NK-92 (cell line): ENCODE data around the gene TSC22D4.
"Not testable (repeated sequence)": the region's sequence is repeated elsewhere in the genome, so short reads cannot be mapped to it uniquely, and the experiment has no call there.

ENCODE experiments used
- DNase-seq: peaks from one replicate; lab custom pipeline; 2025; ENCODE audit not compliant: unreplicated experiment; lab: John Stamatoyannopoulos, UW

TSC22D4 gene

DNA sequence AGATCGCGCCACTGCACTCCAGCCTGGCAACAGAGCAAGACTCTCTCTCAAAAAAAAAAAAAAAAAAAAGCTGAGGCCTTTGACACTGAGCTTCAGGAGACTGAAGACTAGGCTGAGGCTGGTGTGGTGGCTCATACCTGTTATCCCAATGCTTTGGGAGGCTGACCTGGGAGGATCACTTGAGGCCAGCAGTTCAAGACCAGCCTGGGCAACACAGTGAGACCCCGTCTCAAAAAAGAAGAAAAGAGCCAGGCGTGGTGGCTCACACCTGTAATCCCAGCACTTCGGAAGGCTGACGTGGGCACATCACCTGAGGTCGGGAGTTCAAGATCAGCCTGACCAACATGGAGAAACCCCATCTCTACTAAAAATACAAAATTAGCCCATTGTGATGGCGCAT, 31.7 kb downstream of the TSC22D4 start:
- not testable (repeated sequence) for DNase-seq

DNA sequence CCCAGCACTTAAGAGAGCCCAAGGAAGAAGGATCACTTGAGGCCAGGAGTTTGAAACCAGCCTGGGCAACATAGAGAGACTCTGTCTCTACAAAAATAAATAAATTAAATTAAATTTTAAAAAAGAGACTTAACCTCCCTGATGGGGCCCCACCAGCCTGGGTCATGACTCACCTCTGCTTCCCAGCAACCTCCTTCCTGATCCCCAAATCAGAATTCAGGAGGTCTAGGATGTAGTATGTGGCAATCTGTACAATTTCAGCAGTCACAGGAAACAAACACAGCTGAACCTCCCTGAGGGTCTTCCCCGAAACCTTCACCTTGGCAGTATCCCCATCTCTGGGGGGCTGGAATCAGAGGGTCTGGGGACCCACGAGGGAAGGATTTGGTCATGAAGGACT, 33.0 kb downstream of the TSC22D4 start:
- DNase-seq: no peak

DNA sequence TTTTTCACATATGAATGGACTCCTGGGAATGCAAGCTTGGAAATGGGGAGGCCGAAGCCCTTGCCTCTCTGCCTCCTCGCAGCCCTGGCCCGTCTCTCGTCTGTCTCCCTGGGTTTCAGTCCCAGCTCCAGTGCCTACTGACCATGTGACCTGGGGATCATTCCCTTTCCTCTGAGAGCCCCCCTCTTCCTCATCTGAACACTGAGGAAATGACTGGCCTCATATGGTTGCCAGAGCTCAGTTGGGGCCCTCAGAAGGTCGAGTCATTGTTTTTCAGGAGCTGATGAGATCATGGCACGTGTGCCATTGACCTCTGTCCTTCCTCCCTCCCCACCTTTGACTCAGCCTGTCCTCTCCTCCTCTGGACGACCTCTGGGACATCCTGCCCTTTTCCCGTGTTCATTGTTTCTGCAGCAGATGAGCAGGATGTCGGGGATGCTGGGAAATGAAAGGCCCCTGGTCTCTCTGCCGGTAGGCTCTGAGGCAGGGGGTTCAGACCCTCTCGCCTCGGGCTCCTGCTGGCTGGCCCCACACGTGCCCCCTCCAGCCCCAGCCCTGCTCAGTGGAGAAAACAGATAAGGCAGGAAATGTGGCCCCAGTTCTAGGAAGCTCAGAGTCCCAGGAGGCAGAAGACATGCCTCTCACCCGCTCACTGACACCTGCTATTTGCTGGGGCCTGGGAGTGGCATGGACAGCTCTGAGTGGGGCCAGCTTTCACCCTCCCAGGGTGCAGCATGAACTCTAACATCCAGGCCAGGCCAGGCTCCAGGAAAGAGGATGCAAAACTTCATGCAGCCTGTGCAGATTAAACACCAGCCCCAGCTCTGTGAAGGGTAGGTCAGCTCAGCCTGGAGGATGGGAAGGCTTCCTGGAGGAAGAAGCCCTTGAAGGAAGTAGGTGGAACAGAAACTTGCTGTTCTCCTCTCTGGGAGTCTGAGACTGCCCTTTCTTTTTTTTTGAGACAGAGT, 34.4 kb downstream of the TSC22D4 start:
- DNase-seq: no peak

DNA sequence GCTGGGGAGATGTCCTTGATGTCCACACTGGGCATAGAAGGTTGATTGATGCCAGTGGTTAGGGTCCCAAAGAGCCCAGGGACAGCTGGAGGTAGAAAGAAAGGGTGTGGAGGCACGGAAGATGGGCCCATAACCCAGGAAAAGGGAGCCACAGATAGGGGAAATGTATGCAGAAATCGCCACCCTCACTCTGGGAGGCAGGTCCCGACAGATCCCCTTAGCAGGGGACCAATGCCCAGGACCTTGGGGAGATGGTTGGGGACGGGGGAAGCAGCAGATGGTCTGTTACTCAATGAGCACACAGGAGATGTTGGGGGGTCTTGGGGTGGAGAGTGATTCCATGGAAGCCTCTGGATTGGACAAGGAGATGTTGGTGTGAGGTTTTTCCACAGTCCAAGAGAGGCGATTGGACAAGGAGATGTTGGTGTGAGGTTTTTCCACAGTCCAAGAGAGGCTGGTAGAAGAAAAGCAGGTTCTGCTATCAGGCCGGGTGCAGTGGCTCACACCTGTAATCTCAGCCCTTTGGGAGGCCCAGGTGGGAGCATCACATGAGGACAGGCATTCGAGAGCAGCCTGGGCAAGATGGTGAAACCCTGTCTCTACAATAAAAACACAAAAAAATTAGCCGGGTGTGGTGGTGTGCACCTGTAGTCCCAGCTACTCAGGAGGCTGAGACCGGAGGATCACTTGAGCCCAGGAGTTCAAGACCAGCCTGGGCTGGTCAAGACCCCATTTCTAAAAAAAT, 35.7 kb downstream of the TSC22D4 start:
- DNase-seq: no peak

DNA sequence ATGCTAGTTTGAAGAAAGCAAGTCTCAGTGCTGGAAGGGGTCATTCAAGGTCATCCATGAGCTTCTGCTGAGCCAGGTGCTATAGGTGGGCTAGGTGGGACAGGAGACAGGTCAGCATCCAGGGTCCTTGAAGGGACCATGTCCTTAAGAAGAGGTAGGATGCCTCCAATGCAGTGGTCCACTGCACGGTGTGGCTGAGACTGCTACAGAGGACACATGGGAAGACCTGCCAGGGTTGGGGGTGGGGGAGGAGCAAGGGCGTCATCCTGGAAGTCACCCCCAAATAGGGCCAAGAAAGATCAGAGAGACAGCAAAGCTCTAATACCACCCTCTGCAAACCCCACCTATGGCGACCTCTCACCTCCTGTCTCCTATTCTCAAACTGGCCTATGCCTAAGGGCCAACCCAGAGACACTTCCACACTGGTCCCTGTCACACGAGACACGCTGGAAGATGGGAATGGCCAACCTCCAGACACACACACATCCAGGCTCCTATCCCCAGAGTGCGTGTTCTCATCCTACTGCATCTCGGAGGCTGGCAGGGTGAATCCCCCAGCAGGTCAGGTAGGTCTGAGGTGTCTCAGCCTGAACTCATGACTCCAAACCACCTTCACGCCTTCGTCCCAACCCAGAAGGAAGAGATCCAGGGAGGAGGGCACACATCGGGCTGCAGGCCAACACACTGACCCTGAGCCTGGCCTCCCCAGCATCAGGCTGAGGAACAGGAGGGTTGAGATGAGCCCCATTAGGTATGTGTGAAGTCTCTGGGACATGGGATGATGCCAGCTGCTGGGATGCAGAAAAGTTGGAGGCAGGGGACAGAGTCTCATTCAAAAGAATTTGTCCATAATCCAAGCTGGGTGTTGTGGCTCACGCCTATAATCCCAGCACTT, 37.1 kb downstream of the TSC22D4 start:
- DNase-seq: no peak

DNA sequence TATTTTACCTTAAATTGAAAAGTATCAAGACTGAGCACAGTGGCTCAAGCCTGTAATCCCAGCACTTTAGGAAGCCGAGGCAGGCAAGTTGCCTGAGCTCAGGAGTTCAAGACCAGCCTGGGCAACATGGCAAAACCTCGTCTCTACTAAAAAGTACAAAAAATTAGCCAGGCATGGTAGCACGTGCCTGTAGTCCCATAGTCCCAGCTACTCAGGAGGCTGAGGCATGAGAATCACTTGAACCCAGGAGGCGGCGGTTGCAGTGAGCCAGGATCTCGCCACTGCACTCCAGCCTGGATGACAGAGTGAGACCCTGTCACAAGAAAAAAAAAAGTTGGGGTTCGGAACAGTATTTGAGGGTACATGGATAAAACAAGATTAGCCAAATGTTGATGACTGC, 39.8 kb downstream of the TSC22D4 start:
- not testable (repeated sequence) for DNase-seq

DNA sequence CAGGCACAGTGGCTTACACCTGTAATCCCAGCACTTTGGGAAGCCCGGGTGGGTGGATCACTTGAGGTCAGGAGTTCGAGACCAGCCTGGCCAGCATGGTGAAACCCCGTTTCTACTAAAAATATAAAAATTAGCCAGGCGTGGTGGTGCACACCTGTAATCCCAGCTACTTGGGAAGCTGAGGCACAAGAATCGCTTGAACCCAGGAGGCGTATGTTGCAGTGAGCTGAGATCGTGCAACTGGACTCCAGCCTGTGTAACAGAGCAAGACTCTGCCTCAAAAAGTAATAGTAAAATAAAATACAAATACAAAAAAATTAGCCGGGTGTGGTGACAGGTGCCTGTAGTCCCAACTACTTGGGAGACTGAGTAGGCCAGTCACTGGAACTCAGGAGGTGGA, 40.3 kb downstream of the TSC22D4 start:
- not testable (repeated sequence) for DNase-seq

DNA sequence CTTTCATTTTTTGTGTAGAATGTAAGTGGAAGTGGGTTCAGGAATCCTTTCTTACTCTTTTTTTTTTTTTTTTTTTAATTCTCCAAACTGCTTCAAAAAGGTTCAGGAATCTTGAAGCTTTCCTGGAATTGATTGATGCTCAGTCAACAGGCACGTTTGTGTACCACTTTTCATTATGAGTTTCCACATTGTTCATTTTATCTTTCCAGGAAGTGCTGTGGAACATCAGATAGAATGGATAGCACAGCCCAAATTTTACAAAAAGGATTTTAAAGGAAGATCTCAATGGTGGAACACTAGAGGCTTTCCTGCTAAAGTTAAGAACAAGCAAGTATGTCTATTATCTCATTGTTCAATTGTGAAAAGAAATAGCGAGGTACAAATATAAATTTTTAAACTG, 40.8 kb downstream of the TSC22D4 start:
- no peak for DNase-seq

DNA sequence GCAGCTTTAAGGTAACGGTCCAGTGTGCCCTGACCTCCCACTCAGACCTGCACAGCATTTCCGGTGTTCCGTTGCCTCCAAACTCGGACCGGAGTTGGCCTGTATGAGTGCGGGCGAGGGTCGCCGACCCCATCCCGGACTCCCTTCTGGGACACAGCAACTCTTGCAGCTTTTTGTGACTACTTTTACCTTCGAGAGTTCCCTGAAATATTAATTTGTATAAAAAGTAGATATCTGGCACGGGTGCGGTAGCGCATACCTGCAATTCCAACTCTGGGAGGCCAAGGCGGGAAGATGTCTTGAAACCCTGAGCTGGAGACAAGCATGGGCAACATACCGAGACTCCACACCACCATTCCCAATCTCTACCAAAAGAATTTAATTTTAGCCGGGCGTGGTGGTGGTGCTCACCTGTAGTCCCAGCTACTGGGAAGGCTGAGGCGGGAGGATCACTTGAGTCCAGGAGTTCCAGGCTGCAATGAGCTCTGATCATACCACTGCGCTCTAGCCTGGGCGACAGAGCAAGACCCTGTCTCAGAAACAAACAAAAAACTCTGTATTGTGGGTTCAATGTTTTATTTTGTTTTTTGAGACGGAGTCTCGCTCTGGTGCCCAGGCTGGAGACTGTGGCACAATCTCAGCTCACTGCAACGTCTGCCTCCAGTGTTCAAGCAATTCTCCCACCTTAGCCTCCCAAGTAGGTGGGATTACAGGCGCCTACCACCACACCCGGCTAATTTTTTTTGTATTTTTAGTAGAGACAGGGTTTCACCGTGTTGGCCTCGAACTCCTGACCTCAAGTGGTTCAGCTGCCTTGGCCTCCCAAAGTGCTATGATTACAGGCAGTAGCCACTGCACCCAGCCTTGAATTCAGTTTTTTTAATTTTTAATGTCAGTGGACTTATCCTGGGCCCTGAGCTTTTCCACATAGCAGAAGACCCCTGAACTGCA, 41.6 kb downstream of the TSC22D4 start:
- no peak for DNase-seq

DNA sequence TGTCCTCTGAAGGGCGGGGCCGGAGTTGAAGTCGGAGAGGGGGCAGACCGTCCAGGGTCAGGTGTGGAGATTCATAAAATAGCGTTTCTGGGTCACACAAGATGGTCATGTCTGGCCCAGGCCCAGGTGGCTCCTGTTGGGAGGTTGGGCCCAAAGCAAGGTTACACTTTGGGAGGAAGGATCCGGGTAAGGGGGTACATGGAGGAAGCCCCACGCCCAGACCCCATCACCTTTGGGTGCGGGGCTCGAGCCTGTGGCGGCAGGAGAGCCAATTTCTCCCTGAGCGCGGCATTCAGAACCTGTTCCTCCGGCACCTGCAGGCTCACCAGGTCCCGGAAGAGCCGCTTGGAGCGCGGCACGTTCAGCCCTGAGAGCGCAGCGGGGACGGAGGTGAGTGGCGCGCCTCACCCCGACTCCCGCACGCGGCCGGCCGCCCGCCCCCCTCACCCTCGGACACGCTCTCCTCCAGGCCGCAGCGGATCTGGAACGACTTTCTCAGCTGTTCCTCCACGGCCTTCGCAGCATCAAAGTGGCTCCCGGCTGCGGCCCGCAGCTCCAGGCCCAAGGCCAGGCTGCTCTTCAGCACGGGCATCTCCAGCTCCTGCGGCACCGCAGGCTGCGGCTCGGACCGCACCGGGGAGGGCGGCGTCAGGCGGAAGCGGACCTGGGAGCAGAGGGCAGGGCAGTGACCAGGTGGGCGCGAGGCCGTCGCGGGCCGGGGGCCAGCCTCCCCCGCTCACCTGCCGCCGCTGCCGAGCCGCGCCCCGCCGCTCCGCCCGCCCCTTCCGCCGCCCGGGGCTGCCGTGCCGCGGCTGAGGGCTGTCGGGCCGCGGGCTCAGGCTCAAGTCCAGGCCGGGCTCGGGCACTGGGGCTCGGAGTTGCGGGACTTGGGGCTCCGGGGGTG, 43.4 kb downstream of the TSC22D4 start:
- no peak for DNase-seq

DNA sequence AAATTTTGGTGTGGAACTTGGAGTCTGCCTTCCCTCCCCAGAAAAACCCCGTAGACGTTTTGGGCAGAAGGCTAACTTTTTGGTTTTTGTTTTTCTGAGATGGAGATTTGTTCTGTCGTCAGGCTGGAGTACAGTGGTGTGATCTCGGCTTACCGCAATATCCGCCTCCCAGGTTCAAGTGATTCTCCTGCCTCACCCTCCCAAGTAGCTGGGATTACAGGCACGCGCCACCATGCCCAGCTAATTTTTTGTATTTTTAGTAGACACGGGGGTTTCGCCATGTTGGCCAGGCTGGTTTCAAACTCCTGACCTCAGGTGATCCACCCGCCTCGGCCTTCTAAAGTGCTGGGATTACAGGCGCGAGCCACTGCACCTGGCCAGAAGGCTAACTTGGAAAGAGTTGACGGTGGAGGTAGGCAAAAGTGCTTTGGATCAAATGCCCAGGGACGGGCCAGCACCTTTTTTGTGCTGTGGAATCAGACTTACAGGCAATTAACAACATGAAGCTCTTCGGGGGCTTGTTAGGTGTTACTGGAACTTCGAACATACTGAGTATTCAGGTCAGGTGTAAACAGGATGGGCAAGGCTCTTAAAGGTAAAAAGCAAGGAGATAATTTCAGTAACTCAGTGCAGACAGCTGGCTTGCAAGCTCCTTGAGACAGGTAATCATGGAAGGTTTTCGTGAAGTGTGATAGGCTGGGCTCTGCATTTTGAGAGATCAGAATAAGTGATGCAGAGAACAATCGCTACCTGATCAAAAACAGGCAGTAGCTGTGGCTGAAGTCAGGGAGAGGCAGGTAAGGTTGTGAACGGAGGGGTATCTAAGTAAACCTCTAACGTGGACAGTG, 44.5 kb downstream of the TSC22D4 start:
- no peak for DNase-seq

DNA sequence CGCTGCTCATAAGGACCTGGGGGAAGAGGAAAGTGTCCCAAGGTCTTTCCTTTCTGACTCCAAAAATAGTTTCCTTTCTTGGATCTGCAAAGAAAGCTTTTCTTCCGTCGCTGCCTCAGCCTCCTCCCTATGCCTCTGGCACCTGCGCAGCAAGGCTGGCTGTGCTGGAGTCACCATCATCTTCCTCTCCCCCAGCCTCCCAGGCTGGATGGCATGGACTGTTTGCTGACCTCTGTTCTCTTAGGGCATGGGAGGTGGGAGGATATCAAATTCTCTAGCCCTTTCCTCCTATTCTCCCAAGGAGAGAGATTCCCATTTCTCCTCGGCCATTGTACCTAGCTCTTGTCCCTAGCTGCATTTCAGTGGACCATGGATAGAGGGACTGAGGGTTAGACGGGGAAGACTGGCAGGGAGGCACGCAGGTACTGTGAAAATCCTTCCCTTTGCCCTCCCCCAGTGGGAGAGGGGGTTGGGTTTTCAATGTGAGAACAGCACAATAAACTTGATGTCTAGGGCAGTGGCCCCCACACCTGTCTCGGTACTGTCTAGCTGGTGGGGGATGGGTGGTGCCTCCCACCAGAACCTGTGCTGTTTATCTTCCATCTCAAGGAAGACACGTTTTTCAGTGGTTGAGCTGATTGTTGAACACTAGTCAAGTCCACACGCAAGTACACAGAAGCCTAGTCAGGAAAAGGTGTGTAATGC, 45.3 kb downstream of the TSC22D4 start:
- DNase-seq: no peak

DNA sequence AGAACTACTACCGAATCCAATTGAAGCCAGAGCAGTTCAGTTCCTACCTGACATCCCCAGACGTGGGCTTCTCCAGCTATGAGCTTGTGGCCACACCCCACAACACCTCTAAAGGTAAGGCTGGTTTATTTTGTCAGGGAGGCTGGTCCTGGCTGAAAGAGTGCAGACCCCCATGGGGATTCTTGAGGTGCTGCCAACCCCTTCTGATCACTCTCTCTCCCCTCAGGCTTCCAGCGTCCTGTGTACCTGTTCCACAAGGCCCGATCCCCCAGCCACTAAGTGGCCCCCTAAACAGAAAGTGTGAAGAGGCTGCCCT, 45.8 kb downstream of the TSC22D4 start:
- no peak for DNase-seq

DNA sequence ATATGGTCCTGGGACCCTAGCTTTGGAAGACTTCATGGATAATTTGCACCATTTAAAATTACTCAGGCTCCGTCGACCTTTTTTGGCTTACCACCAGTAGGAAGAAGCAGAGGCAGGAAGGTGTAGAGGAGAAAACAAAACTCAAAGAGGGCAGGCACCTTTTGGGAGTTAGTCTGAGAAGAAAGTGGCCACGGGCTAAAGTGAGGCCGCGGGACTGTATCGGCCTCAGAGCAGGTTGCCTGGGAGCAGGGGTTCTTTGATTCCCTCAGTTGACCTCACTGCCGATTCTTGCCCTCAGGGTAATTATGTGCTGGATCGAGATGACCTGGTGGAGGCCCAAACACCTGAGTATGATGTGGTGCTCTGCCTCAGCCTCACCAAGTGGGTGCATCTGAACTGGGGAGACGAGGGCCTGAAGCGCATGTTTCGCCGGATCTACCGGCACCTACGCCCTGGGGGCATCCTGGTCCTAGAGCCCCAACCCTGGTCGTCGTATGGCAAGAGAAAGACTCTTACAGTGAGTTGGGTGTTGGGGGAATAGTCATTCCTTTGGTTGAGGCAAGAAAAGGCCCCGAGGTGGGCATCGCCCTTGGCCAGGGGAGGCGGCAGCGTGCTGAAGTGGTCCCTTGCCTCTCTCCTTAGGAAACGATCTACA, 46.3 kb downstream of the TSC22D4 start:
- no peak for DNase-seq

DNA sequence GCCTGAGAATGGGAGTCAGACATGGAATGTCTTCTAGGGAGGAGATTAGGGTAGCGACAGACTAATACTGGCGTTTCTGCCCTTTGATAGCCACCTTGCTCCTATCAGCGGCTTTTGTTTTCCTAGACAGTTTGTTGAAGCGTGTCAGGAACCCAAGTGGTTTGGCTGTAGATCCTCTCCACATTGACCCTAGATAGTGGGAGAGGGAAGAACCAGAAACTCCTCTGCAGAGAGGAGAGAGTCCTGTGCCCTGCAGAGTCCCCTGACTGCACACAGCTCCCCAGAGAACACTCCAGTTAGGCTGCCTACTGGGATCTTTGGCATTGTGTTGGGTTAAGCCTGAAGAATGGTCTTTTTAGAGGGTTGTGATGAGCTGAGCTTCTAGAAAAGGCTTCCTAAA, 47.0 kb downstream of the TSC22D4 start:
- no peak for DNase-seq

DNA sequence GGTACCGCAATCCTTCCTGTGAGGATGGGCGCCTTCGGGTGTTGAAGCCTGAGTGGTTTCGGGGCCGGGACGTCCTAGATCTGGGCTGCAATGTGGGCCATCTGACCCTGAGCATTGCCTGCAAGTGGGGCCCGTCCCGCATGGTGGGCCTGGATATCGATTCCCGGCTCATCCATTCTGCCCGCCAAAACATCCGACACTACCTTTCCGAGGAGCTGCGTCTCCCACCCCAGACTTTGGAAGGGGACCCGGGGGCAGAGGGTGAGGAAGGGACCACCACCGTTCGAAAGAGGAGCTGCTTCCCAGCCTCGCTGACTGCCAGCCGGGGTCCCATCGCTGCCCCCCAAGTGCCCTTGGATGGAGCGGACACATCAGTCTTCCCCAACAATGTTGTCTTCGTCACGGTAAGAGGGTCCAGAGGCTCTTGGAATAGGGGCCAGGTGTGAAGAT, 47.7 kb downstream of the TSC22D4 start:
- no peak for DNase-seq
